SU-DHL-6 (cell line): ENCODE data around the gene SRSF8.
"Not testable (repeated sequence)": the region's sequence is repeated elsewhere in the genome, so short reads cannot be mapped to it uniquely, and the experiment has no call there.

Experiments used
- H2AFZ ChIP-seq: fragments of 200-600 bp; sonication (generic); 2 replicates; pipeline ENCODE4 v1.6.1; 2014; ENCODE audit warnings: low read depth, mild to moderate bottlenecking, moderate library complexity, mixed read lengths, antibody characterized with exemption, low read length; ENCODE audit not compliant: severe bottlenecking
- H3F3A ChIP-seq: fragments of 200-600 bp; shearing (Covaris generic); 2 replicates; pipeline ENCODE4 v1.6.0; 2016; ENCODE audit warnings: antibody characterized with exemption, mild to moderate bottlenecking; ENCODE audit not compliant: insufficient read depth
- H3K27ac ChIP-seq: fragments of 200-600 bp; sonication (generic); 2 replicates; pipeline ENCODE4 v1.5.1; 2016; ENCODE audit warnings: low read depth, mild to moderate bottlenecking, low read length, moderate library complexity, mixed read lengths
- H3K27me3 ChIP-seq: fragments of 200-600 bp; sonication (generic), shearing (Covaris generic); 2 replicates; pipeline ENCODE4 v1.6.0; 2014; ENCODE audit warnings: mild to moderate bottlenecking, low read length
- H3K36me3 ChIP-seq: fragments of 200-600 bp; sonication (generic); 2 replicates; pipeline ENCODE4 v1.6.1; 2014; ENCODE audit warnings: mild to moderate bottlenecking, low read length, mixed read lengths
- H3K4me2 ChIP-seq: fragments of 300-600, 200-600 bp; shearing (Covaris generic), sonication (generic); 2 replicates; pipeline ENCODE4 v1.6.0; 2014; ENCODE audit warnings: low read length, low read depth, mild to moderate bottlenecking; ENCODE audit not compliant: poor library complexity, severe bottlenecking
- H3K4me3 ChIP-seq: fragments of 200-600 bp; sonication (generic); 2 replicates; pipeline ENCODE4 v1.5.1; 2014; ENCODE audit warnings: antibody characterized with exemption, low read length, mild to moderate bottlenecking, mixed read lengths; ENCODE audit not compliant: insufficient read depth, poor library complexity, severe bottlenecking
- H3K79me2 ChIP-seq: fragments of 200-600 bp; sonication (generic); 2 replicates; pipeline ENCODE4 v1.6.1; 2014; ENCODE audit warnings: mild to moderate bottlenecking, low read length, moderate library complexity; ENCODE audit not compliant: insufficient read depth
- H3K9ac ChIP-seq: fragments of 200-600 bp; sonication (generic); 2 replicates; pipeline ENCODE4 v1.7.0; 2014; ENCODE audit warnings: mild to moderate bottlenecking, low read length
- H3K9me2 ChIP-seq: fragments of 200-600 bp; sonication (generic); replicated peaks from 2 replicates; pipeline ENCODE4 v1.6.1; 2014; ENCODE audit warnings: low read length; ENCODE audit not compliant: insufficient read depth
- H3K9me3 ChIP-seq: fragments of 200-600 bp; sonication (generic); 2 replicates; pipeline ENCODE4 v1.6.1; 2014; ENCODE audit warnings: low read length, mixed read lengths; ENCODE audit not compliant: insufficient read depth
- H4K20me1 ChIP-seq: fragments of 200-600 bp; sonication (generic); 2 replicates; pipeline ENCODE4 v1.6.1; 2014; ENCODE audit warnings: low read depth, mild to moderate bottlenecking, antibody characterized with exemption, low read length, moderate library complexity, mixed read lengths
- EZH2phosphoT487 ChIP-seq: fragments of 200-600 bp; sonication (generic), shearing (Covaris generic); conservative IDR thresholded peaks from 2 replicates; pipeline ENCODE4 v1.6.1; 2018; ENCODE audit warnings: mild to moderate bottlenecking, antibody characterized with exemption, low read length, moderate library complexity, mixed read lengths
- TF ChIP-seq, protein P1 (sequence below): fragments of 200-600 bp; sonication (generic); IDR thresholded peaks from one replicate; pipeline ENCODE4 v1.5.1; 2017; ENCODE audit warnings: antibody characterized with exemption, mild to moderate bottlenecking, low read length, moderate library complexity; ENCODE audit not compliant: insufficient read depth, poor library complexity, severe bottlenecking

Gene SRSF8

DNA sequence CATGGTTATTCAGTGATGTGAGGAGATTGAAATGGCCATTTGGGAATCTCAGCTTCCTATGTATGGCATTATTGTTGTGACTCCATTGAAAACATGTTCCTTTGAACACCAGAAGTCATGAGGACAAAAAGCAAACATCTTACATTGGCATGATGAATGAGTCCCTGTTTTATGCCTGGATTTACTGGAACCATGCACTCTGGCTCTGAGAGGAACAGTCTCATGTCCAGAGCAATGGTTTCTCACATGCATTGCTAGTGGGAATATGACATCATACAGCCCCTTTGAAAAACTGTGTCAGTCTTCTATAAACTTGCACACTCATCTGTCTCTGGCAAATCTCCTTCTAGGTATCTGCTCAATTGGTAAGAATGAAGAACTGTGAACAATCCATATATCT lies 20.9 kb upstream of the SRSF8 start:
- Histone ChIP-seq H3K9ac (no peak overlapping the region), H3K4me2 (no peak overlapping the region), H3K9me3 (no peaks in the 10 kb centered on the region), H3K4me3 (no peak overlapping the region), H3K27me3 (no peaks in the 10 kb centered on the region), H3K27ac (no peak overlapping the region), H4K20me1 (no peaks in the 10 kb centered on the region), H3K79me2 (no peaks in the 10 kb centered on the region), H3F3A (no peaks in the 10 kb centered on the region), H2AFZ (no peak overlapping the region), H3K36me3 (no peaks in the 10 kb centered on the region), H3K9me2 (no peaks in the 10 kb centered on the region)
- TF ChIP-seq EZH2phosphoT487 = no peak
- TF ChIP-seq, protein P1, sequence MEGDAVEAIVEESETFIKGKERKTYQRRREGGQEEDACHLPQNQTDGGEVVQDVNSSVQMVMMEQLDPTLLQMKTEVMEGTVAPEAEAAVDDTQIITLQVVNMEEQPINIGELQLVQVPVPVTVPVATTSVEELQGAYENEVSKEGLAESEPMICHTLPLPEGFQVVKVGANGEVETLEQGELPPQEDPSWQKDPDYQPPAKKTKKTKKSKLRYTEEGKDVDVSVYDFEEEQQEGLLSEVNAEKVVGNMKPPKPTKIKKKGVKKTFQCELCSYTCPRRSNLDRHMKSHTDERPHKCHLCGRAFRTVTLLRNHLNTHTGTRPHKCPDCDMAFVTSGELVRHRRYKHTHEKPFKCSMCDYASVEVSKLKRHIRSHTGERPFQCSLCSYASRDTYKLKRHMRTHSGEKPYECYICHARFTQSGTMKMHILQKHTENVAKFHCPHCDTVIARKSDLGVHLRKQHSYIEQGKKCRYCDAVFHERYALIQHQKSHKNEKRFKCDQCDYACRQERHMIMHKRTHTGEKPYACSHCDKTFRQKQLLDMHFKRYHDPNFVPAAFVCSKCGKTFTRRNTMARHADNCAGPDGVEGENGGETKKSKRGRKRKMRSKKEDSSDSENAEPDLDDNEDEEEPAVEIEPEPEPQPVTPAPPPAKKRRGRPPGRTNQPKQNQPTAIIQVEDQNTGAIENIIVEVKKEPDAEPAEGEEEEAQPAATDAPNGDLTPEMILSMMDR = no peak

DNA sequence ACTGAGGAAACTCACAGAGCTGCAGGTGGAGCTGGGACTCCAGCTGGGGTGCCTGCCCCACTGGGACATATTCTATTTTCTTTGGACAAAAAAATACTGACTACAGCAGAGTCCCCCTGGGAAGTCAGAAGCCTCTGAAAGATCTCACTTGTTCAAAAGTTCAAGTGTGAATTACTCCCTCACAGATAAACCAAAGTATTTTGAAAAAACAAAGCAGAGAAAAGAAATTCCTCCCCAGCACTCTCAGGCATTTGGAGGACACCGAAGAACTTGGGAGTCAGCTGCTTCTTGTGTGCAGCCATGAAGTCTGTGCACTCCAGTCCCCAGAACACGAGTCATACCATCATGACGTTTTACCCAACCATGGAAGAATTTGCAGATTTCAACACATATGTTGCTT lies 17.6 kb upstream of the SRSF8 start, which contains the start of gene KDM4F:
Gene KDM4F, plus strand, starts transcription at position 301 of the 400 bp plus-strand sequence.
- H3K27me3 ChIP-seq, H3K36me3 ChIP-seq, H4K20me1 ChIP-seq, H3K4me2 ChIP-seq, H3K4me3 ChIP-seq, H3K27ac ChIP-seq, H3K9ac ChIP-seq, H3K9me3 ChIP-seq, H2AFZ ChIP-seq, H3F3A ChIP-seq, H3K79me2 ChIP-seq, H3K9me2 ChIP-seq: not testable (repeated sequence)

DNA sequence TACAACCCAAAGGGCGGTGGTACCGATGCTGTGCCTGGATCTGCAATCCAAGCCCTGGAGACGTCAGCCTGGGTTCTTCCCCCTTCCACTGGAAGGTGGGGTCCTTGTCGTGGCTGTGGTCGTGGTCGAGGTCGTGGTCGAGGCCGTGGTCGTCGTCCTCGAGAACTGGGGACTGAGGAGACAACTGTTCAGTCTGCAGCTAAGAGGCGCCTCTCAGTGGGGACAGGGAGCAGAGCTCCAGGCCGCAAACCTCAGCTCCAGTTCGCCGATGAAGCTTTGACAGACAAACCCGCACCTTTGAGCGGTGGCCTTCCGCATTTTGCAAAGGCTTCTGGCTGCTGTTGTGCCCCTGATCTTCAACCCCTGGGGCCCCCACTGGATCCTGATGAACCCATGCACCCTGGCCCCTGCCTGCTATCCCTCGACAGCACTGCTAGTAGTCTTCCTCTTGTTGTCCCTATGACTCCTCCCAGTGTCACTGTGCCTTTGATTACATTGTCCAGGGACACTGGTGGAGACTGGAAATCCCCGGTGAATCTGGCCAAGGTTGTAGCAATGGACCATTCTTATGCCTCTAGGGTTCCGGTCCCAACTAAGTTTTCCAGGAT lies 16.0 kb upstream of the SRSF8 start:
- Histone ChIP-seq H3K4me2 (no peak overlapping the region), H3K9ac (no peak overlapping the region), H3K9me2 (no peaks in the 10 kb centered on the region), H3K27me3 (no peaks in the 10 kb centered on the region), H3F3A (no peaks in the 10 kb centered on the region), H4K20me1 (no peaks in the 10 kb centered on the region), H3K9me3 (no peaks in the 10 kb centered on the region), H3K27ac (no peak overlapping the region), H3K79me2 (no peaks in the 10 kb centered on the region), H3K36me3 (no peaks in the 10 kb centered on the region), H2AFZ (no peak overlapping the region), H3K4me3 (no peak overlapping the region)
- TF ChIP-seq, protein P1 = no peak

DNA sequence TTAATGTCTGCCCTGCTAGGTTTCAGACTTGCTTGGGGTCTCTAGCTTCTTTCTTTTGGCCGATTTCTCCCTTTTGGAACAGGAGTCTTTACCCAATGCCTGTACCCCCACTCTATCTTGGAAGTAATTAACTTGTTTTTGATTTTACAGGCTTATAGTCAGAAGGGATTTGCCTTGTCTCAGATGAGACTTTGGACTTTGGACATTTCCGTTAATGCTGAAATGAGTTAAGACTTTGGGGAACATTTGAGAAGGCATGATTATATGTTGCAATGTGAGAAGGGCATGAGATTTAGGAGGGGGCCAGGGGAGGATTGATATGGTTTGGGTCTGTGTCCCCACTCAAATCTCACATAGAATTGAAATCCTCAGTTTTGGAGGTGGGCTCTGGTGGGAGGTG lies 12.4 kb upstream of the SRSF8 start:
- no peaks in the 10 kb centered on the region for H3K9me3 ChIP-seq
- no peaks in the 10 kb centered on the region for H4K20me1 ChIP-seq
- H3K79me2 ChIP-seq = no peaks in the 10 kb centered on the region
- H3F3A ChIP-seq = no peaks in the 10 kb centered on the region
- H3K27ac ChIP-seq = no peak overlapping the region
- no peaks in the 10 kb centered on the region for H3K27me3 ChIP-seq
- no peaks in the 10 kb centered on the region for H3K9me2 ChIP-seq
- no peaks in the 10 kb centered on the region for H3K36me3 ChIP-seq
- no peak for TF ChIP-seq EZH2phosphoT487
- TF ChIP-seq, protein P1 = no peak
- H3K4me2 ChIP-seq = no peak overlapping the region
- no peak overlapping the region for H3K4me3 ChIP-seq
- H3K9ac ChIP-seq = no peak overlapping the region
- H2AFZ ChIP-seq = no peak overlapping the region
